Caco-2 (cell line): ENCODE measurements around the gene DNAH1. TPM values are rescaled to one million over a fixed set of nuclear protein-coding genes. Genes with fewer than 3 reads are reported as not detected.

ENCODE experiments used
- BruUV-seq: library from RNA; stranded (reverse); fragments of 400-500 nt; replicated peaks from 2 replicates; lab custom pipeline; 2021; lab: Mats Ljungman, UMichigan
- CTCF ChIA-PET: fragments of 300-600 bp; sonication (Branson Sonifier 250); formaldehyde crosslinking; loops from one replicate; lab custom pipeline; 2022; ENCODE audit warnings: antibody characterized with exemption; lab: Charles Lee
- POLR2A ChIA-PET: fragments of 300-600 bp; sonication (Branson Sonifier 250); formaldehyde crosslinking; loops from one replicate; lab custom pipeline; 2022; ENCODE audit warnings: antibody characterized with exemption; lab: Charles Lee
- DNase-seq, 2 experiments: peaks; one replicate each; pipeline versions ENCODE4 v3.0.0 to v3.0.0-alpha.2; 2020 to 2022
- H3K27me3 ChIP-seq: replicated peaks from 2 replicates; pipeline ENCODE4 v1.6.0; 2011; ENCODE audit warnings: low read length; ENCODE audit not compliant: control insufficient read depth, insufficient read depth
- H3K36me3 ChIP-seq: 2 replicates; pipeline ENCODE4 v1.5.1; 2011; ENCODE audit warnings: low read length; ENCODE audit not compliant: control insufficient read depth, insufficient read depth
- H3K4me1 ChIP-seq: fragments of 250-450 bp; sonication (Bioruptor Pico); 2 replicates; pipeline ENCODE4 v1.5.1; 2020; ENCODE audit warnings: mild to moderate bottlenecking
- H3K4me3 ChIP-seq: 2 replicates; pipeline ENCODE4 v1.5.1; 2011; ENCODE audit warnings: low read depth, mild to moderate bottlenecking, control low read depth, low read length
- H3K9me3 ChIP-seq: fragments of 250-450 bp; sonication (Bioruptor Pico); 2 replicates; pipeline ENCODE4 v1.5.1; 2020; ENCODE audit warnings: mild to moderate bottlenecking, moderate library complexity
- H3K27ac Mint-ChIP-seq: one replicate; pipeline ENCODE4 v1.8.0; 2022; ENCODE audit warnings: mixed read lengths; ENCODE audit not compliant: unreplicated experiment
- H3K27me3 Mint-ChIP-seq: one replicate; pipeline ENCODE4 v1.8.0; 2022; ENCODE audit warnings: mixed read lengths; ENCODE audit not compliant: insufficient read depth, unreplicated experiment
- H3K36me3 Mint-ChIP-seq: one replicate; pipeline ENCODE4 v1.8.0; 2022; ENCODE audit warnings: mild to moderate bottlenecking, mixed read lengths; ENCODE audit not compliant: insufficient read depth, unreplicated experiment
- H3K4me1 Mint-ChIP-seq: one replicate; pipeline ENCODE4 v1.8.0; 2022; ENCODE audit warnings: low read depth, mixed read lengths; ENCODE audit not compliant: unreplicated experiment
- H3K4me3 Mint-ChIP-seq: one replicate; pipeline ENCODE4 v1.8.0; 2022; ENCODE audit warnings: mild to moderate bottlenecking, moderate library complexity, mixed read lengths; ENCODE audit not compliant: unreplicated experiment
- H3K9me3 Mint-ChIP-seq: one replicate; pipeline ENCODE4 v1.8.0; 2022; ENCODE audit warnings: mixed read lengths; ENCODE audit not compliant: unreplicated experiment
- CTCF ChIP-seq, 2 experiments: fragments of 200-600 bp in 1 of 2; IDR thresholded peaks; 1 replicate in 1 of 2; 2 replicates in 1 of 2; pipeline versions ENCODE4 v1.5.1 to v1.8.0; 2011 to 2022; ENCODE audit warnings: antibody characterized with exemption in 1 of 2, control low read depth in 1 of 2, inconsistent platforms in 1 of 2, low read depth in 1 of 2, low read length in 1 of 2, mild to moderate bottlenecking in 1 of 2, moderate library complexity in 1 of 2; ENCODE audit not compliant: insufficient read depth in 1 of 2, severe bottlenecking in 1 of 2, unreplicated experiment in 1 of 2
- intact Hi-C: fragments of 100-400 bp; cut with micrococcal nuclease; formaldehyde crosslinking; loops from one replicate; pipeline ENCODE4 v1.10.0; 2022; ENCODE audit not compliant: unreplicated experiment
- total RNA-seq: library from RNA; stranded (reverse); gene quantifications from 2 replicates; pipeline ENCODE4 v1.2.3, GENCODE V29; 2022

Gene DNAH1
- total RNA-seq, 1 experiment from 2014 or later = 4.1 TPM

GRCh38 chr3:52398670-52399081, 82.6 kb downstream of the DNAH1 start:
- Histone ChIP-seq H3K9me3 (no peaks in the 10 kb centered on the region), H3K4me1 (no peaks in the 10 kb centered on the region), H3K27me3 (no peaks in the 10 kb centered on the region), H3K4me3 (no peak overlapping the region), H3K36me3 (no peaks in the 10 kb centered on the region)
- Mint-ChIP-seq H3K27me3 (no peaks in the 10 kb centered on the region), H3K27ac (no peak overlapping the region), H3K36me3 (peaks cover 17% of the 10 kb centered on the region), H3K4me3 (no peak overlapping the region), H3K4me1 (no peaks in the 10 kb centered on the region), H3K9me3 (no peaks in the 10 kb centered on the region)
- CTCF ChIA-PET = interaction anchor here (1.2 kb wide), 1 partner anchor 14 kb away, joined by 3 read pairs; no protein-coding TSS in a partner anchor
- no TSS peak for BruUV-seq
- no peak for DNase-seq
- POLR2A ChIA-PET = interaction anchor here (0.6 kb wide), 1 partner anchor 42 kb away, joined by 14 read pairs; no protein-coding TSS in a partner anchor
- no peak for TF ChIP-seq CTCF (IDR thresholded peaks at IDR 0.05; ENCODE audit: insufficient read depth in 1 of 2, low read depth in 1 of 2, low read length in 1 of 2, severe bottlenecking in 1 of 2, unreplicated experiment in 1 of 2)
- intact Hi-C loops = no loop called here

- no peaks in the 10 kb centered on the region for H3K9me3 Mint-ChIP-seq
- Histone ChIP-seq H3K4me1 (no peaks in the 10 kb centered on the region), H3K9me3 (no peaks in the 10 kb centered on the region), H3K4me3 (no peak overlapping the region), H3K27me3 (no peaks in the 10 kb centered on the region), H3K36me3 (no peaks in the 10 kb centered on the region)
- H3K27ac Mint-ChIP-seq = no peak overlapping the region
- H3K4me1 Mint-ChIP-seq = no peaks in the 10 kb centered on the region
- TF ChIP-seq CTCF (IDR thresholded peaks at IDR 0.05; ENCODE audit: insufficient read depth in 1 of 2, low read depth in 1 of 2, low read length in 1 of 2, severe bottlenecking in 1 of 2, unreplicated experiment in 1 of 2) = no peak
- intact Hi-C loops = no loop called here
- POLR2A ChIA-PET = no interaction called here
- BruUV-seq = no TSS peak
- H3K36me3 Mint-ChIP-seq = peaks cover 21% of the 10 kb centered on the region
- no peak for DNase-seq
- no peak overlapping the region for H3K4me3 Mint-ChIP-seq
- CTCF ChIA-PET = interaction anchor here (1.2 kb wide), 1 partner anchor 14 kb away, joined by 3 read pairs; no protein-coding TSS in a partner anchor
- no peaks in the 10 kb centered on the region for H3K27me3 Mint-ChIP-seq
Measured at GRCh38 chr3:52399131-52399530, 83.0 kb downstream of the DNAH1 start.

- CTCF ChIA-PET = no interaction called here
Measured at GRCh38 chr3:52399593-52399992, 83.5 kb downstream of the DNAH1 start.

More at GRCh38 chr3:52399593-52399992, 83.5 kb downstream of the DNAH1 start:
- no TSS peak for BruUV-seq
- Mint-ChIP-seq H3K36me3 (peaks cover 22% of the 10 kb centered on the region), H3K4me3 (no peak overlapping the region), H3K4me1 (no peaks in the 10 kb centered on the region), H3K9me3 (no peaks in the 10 kb centered on the region), H3K27me3 (no peaks in the 10 kb centered on the region), H3K27ac (no peak overlapping the region)
- TF ChIP-seq CTCF (IDR thresholded peaks at IDR 0.05; ENCODE audit: insufficient read depth in 1 of 2, low read depth in 1 of 2, low read length in 1 of 2, severe bottlenecking in 1 of 2, unreplicated experiment in 1 of 2) = no peak
- Histone ChIP-seq H3K36me3 (no peaks in the 10 kb centered on the region), H3K4me3 (no peak overlapping the region), H3K27me3 (no peaks in the 10 kb centered on the region), H3K4me1 (no peaks in the 10 kb centered on the region), H3K9me3 (no peaks in the 10 kb centered on the region)
- DNase-seq = no peak
- intact Hi-C loops = no loop called here
- POLR2A ChIA-PET = no interaction called here
